ENCODE measurements around the gene NPIPA7.
"Not testable (repeated sequence)": the region's sequence is repeated elsewhere in the genome, so short reads cannot be mapped to it uniquely, and the experiment has no call there.

Gene NPIPA7

DNA sequence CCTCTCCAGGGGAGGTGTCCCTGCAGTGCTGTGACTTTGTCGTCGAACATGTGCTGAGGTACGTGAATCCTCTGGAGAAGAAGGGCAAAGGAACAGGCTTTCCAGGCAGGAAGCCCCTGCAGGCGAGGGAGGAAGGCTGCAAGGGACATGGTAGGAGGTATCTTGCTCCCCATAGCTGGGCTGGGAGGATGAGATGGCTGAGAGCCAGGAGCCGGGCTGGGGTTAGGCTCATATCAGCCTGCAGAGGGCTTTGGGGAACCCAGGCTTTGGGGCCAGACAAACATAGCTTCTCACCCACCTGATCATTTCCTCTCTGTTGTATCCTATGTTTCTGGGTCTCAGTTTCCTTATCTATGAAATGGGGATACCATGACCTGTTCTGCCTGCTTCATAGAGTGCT is 26.5 kb downstream of the NPIPA7 start:
- CTCF ChIA-PET; H3K27ac ChIP-seq; DNase-seq (ENCODE audit: low spot score); POLR2A ChIA-PET (ENCODE audit: low non-redundant PET): not testable (repeated sequence)

DNA sequence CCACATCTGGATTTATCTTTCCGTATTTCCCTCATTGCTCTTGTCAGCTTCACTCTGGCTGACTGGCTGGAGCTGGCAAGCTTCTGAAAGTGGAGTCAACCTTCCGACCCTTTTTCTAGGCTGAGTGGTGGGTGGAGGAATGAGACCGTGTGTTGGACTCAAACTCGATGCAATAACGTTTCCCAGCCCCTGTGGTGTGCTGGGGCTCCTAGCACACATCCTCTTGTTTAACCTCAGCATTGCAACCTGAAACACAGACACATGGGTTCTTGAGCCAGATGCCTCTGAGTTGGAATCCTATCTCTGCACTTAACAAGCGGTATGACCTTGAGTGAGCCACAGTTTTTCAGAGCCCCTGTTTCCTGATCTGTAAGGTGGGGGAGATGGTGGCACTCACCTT is 29.5 kb downstream of the NPIPA7 start:
- H3K27ac ChIP-seq; POLR2A ChIA-PET (ENCODE audit: low non-redundant PET); DNase-seq (ENCODE audit: low spot score); CTCF ChIA-PET: not testable (repeated sequence)

DNA sequence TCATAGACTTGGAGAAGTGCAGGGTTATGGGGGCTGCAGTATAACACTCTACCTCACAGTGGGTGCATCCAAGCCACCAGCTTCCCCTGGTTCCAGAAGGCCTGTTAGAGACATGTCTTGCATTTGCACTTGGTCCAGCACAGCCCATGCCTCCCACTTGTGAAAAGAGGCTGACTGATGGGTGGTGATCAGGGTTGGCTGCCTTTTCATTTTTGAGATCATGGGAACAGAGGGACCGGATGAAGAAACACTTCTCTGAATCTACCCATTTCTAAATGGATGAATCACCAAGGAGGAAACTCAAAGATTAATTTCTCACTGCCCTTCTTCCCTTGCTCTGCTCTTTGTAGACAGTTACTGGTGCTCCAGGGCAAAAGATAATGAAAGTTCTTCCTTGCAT is 34.8 kb downstream of the NPIPA7 start:
- DNase-seq (ENCODE audit: low spot score); CTCF ChIA-PET; H3K27ac ChIP-seq; POLR2A ChIA-PET (ENCODE audit: low non-redundant PET): not testable (repeated sequence)

DNA sequence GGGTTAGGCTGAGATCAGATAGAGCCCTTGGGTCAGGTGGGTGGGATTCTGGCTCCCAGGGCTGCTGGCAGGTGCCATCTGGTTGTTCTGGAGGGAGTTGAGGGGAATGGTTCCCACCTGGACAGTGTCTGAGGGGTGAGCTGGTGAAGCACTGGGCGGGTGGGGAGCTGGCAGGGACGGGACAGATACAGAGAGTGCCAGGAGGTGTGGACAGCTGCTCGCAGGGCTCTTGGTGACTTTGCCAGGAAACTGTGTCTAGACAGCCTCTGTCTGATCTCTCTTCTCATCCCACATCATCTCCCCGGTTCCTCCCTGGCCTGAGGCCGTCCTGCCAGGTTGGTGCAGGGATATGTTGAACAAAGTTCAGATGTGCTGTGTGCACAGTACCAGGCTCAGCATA is 38.1 kb downstream of the NPIPA7 start:
- CTCF ChIA-PET; POLR2A ChIA-PET (ENCODE audit: low non-redundant PET); H3K27ac ChIP-seq; DNase-seq (ENCODE audit: low spot score): not testable (repeated sequence)

DNA sequence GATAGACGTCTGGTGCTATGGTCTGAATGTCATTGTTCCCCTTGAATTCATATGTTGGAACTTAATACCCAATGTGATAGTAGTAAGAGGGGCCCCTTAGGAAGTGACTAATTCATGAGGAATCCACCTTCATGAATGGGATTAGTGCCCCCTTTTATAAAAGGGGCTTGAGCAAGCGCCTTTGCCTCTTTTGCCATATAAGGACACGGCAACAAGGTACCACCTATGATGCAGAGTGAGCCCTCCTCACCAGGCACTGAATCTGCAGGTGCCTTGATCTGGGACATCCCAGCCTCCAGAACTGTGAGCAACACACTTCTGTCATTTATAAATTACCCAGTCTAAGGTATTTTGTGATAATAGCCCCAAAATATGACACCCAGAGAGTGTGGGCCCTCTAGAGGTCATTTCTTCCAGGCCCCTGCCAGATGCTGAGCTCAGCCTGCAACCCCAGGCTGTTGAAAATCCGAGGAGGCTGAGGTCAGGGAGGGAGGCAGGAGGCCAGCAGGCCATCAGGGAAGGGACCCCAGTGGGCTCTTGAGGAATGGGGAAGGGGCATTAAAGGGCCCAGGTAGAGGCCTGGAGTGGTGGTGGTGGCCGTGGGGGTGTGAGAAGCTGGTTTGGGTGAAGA is 39.1 kb downstream of the NPIPA7 start:
- DNase-seq (ENCODE audit: low spot score); H3K27ac ChIP-seq; POLR2A ChIA-PET (ENCODE audit: low non-redundant PET); CTCF ChIA-PET: not testable (repeated sequence)

DNA sequence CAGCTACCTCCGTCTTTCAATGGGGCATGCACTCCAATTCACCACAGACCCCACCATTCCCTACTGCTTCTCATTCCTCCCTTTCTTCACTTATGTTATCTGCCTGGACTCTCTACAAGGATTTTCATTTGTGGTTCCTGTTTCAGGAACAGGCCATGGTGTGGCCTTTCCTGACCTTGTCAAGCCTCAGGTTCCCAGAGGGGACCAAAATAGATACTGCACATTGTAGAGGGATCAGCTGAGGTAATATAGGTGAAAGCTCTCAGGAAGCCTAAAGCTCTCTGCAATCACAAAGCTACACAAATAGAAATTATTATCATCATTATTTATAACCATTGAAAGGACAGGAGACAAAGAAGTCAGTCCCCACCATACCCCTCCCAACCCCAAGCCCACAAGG is 41.6 kb downstream of the NPIPA7 start:
- POLR2A ChIA-PET (ENCODE audit: low non-redundant PET); CTCF ChIA-PET; DNase-seq (ENCODE audit: low spot score); H3K27ac ChIP-seq: not testable (repeated sequence)

DNA sequence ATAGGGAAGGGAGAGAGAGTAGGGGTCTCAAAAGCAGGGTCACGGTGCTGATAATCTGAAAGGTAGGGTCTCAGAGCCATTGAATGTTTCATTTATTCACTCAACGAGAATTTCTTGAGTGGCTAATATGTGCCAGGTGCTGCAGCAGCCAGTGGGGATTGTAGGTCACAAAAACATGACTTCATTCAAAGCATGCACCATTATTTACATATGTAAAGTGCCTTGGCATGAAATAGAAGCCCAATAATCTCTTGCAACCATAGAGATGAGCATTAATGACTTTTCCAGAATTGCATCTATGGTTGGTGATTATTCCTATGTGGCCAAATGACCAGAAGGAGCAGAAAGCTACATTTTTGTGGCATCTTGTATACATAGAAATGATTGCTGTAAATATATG is 46.2 kb downstream of the NPIPA7 start:
- H3K27ac ChIP-seq; POLR2A ChIA-PET (ENCODE audit: low non-redundant PET); CTCF ChIA-PET; DNase-seq (ENCODE audit: low spot score): not testable (repeated sequence)

DNA sequence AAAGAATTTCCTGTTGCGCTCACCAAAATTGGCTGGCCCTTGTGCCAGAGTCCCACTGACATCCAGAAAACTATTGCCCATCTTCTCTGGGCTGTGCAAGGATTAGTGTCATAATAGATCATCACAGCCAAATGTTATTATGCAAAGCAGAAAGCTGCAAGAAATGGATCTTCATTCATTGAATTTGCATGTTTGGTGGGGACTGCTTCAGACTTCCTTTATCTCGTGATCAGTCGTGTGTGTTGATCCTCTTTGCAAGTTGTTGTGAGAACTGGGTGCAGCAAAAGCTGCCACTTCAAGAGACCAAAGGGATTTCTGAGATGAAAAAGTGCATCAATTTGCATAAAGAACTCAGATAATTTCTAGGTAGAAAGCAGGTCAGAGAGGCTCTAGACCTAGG is 52.2 kb downstream of the NPIPA7 start:
- POLR2A ChIA-PET (ENCODE audit: low non-redundant PET); DNase-seq (ENCODE audit: low spot score); CTCF ChIA-PET; H3K27ac ChIP-seq: not testable (repeated sequence)

DNA sequence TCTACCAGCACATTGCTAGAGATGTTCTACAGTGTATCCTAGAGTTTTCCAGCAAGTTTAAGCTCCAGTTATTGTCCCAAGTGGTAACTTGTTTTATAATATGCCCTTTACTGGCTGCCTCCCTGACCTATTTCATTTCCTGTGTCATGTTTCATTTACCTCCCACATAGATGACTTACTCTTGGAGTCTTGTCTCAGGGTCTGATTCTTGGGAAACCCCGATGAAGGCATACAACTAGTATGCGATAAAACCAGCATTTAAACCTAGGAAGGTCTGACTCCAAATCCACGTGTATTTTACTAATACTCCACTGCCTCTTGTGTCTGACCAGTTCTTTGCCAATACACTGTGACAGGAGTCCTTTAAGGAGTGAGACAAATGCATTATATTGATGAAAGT is 55.8 kb downstream of the NPIPA7 start:
- DNase-seq (ENCODE audit: low spot score); POLR2A ChIA-PET (ENCODE audit: low non-redundant PET); CTCF ChIA-PET; H3K27ac ChIP-seq: not testable (repeated sequence)

DNA sequence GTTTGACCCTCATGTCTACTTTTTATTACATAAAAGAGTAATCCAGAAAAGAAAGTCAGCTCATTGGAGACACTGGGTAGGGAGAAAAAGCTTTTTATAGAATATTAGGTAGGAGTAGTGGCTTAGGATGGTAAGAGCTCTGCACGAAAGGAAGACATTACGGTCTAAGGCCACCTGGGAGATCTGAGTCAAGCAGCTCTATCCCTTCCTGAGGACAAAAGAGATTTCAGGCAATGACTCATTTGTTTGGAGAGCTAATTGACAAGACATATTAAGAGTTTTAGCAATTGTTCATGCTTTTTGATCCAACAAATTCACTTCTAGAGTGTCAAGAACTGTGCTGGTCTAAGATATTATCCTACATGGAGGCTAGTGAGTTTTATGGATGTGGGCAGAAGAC is 62.5 kb downstream of the NPIPA7 start:
- H3K27ac ChIP-seq; DNase-seq (ENCODE audit: low spot score); POLR2A ChIA-PET (ENCODE audit: low non-redundant PET); CTCF ChIA-PET: not testable (repeated sequence)

Measured in RWPE1 (cell line).